Chondrocyte (in vitro differentiated cells): Measurements from ENCODE around the gene ABHD12. TPM values are rescaled to one million over a fixed set of nuclear protein-coding genes. Genes with fewer than 3 reads are reported as not detected.

ENCODE experiments used
- DNase-seq: peaks from one replicate; pipeline ENCODE4 v3.0.0; 2021; ENCODE audit warnings: mixed read lengths, low spot score
- H3K27ac Mint-ChIP-seq: one replicate; pipeline ENCODE4 v1.8.0; 2021; ENCODE audit warnings: mild to moderate bottlenecking, moderate library complexity, mixed read lengths; ENCODE audit not compliant: unreplicated experiment
- H3K27me3 Mint-ChIP-seq: 2 replicates; pipeline ENCODE4 v1.8.0; 2021; ENCODE audit warnings: low read depth, mixed read lengths
- H3K36me3 Mint-ChIP-seq: 2 replicates; pipeline ENCODE4 v1.8.0; 2021; ENCODE audit warnings: low read depth, mixed read lengths
- H3K4me1 Mint-ChIP-seq: 2 replicates; pipeline ENCODE4 v1.8.0; 2021; ENCODE audit warnings: low read depth, mild to moderate bottlenecking, mixed read lengths
- H3K4me3 Mint-ChIP-seq: one replicate; pipeline ENCODE4 v1.8.0; 2021; ENCODE audit warnings: mild to moderate bottlenecking, moderate library complexity, mixed read lengths; ENCODE audit not compliant: unreplicated experiment
- H3K9me3 Mint-ChIP-seq: 2 replicates; pipeline ENCODE4 v1.8.0; 2021; ENCODE audit warnings: low read depth, mixed read lengths
- total RNA-seq: library from RNA; stranded (reverse); gene quantifications from 3 replicates; pipeline ENCODE4 v1.2.1, GENCODE V29; 2021
- TF ChIP-seq, protein P1 (sequence below): fragments of 200-600 bp; sonication (generic); IDR thresholded peaks from 2 replicates; pipeline ENCODE4 v1.5.0; 2021; ENCODE audit warnings: antibody characterized with exemption, mild to moderate bottlenecking, moderate library complexity

The ABHD12 gene
- total RNA-seq, 1 donor from 2014 or later, result 49.4 TPM

DNA sequence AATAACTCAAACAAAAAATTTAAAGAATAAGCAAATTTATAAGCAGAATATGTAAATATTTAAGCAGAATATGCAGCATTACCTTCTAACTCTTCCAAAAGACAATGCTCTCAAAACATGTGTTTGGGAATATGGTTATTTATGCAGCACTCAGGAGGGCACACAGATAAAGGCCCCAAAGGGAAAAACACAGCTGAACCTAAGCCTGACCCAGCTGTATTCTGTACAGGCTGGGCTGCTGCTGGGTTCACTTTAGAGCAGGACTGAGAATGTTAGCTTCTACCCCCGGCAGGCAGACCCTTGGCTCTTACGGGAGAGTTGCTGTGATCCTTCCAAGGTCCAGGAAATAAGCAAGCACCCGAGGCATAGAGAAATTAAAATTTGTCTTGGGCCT lies 37.3 kb downstream of the ABHD12 start:
- Mint-ChIP-seq H3K27me3 (no peaks in the 10 kb centered on the region), H3K4me3 (no peak overlapping the region), H3K4me1 (peaks cover 11% of the 10 kb centered on the region), H3K27ac (no peak overlapping the region), H3K36me3 (no peaks in the 10 kb centered on the region), H3K9me3 (no peaks in the 10 kb centered on the region)
- DNase-seq, result no peak
- TF ChIP-seq, protein P1, sequence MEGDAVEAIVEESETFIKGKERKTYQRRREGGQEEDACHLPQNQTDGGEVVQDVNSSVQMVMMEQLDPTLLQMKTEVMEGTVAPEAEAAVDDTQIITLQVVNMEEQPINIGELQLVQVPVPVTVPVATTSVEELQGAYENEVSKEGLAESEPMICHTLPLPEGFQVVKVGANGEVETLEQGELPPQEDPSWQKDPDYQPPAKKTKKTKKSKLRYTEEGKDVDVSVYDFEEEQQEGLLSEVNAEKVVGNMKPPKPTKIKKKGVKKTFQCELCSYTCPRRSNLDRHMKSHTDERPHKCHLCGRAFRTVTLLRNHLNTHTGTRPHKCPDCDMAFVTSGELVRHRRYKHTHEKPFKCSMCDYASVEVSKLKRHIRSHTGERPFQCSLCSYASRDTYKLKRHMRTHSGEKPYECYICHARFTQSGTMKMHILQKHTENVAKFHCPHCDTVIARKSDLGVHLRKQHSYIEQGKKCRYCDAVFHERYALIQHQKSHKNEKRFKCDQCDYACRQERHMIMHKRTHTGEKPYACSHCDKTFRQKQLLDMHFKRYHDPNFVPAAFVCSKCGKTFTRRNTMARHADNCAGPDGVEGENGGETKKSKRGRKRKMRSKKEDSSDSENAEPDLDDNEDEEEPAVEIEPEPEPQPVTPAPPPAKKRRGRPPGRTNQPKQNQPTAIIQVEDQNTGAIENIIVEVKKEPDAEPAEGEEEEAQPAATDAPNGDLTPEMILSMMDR, result no peak

DNA sequence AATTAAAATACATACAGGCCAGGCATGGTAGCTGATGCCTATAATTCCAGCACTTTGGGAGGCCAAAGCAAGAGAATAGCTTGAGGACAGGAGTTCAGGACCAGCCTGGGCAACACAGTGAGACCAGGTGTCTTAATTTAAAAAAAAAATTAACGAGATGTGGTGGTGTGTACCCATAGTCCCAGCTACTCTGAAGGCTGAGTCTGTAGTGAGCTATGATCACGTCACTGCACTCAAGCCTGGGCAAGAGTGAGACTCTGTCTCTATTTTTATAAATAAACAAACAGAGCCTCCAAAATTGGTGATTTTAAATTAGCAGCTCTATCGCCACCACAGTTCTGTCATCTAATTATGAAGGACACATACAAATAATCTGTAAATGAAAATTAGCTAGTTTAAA lies 37.9 kb downstream of the ABHD12 start:
- no peaks in the 10 kb centered on the region for H3K9me3 Mint-ChIP-seq
- DNase-seq, result no peak
- H3K36me3 Mint-ChIP-seq, result no peaks in the 10 kb centered on the region
- peaks cover 11% of the 10 kb centered on the region for H3K4me1 Mint-ChIP-seq
- TF ChIP-seq, protein P1, result no peak
- no peaks in the 10 kb centered on the region for H3K27me3 Mint-ChIP-seq
- no peak overlapping the region for H3K27ac Mint-ChIP-seq
- H3K4me3 Mint-ChIP-seq, result no peak overlapping the region

DNA sequence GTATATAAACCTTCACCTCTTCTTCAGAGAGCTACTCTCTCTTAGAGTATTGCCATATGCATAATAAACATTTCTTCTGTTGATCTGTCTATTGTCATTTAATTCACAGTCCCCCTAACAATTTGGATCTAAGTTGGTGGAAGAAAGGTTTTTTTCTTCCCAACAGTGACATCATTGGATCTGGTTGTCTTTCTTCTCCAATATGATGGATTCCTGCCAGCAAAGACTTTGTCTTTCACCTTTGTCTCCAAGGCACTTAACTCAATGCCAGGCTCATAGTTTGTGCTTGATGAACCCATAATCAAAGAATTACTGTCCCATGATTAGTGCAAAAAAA lies 39.6 kb downstream of the ABHD12 start:
- Mint-ChIP-seq H3K4me1 (peaks cover 11% of the 10 kb centered on the region), H3K27ac (no peak overlapping the region), H3K27me3 (no peaks in the 10 kb centered on the region), H3K9me3 (no peaks in the 10 kb centered on the region), H3K4me3 (no peak overlapping the region), H3K36me3 (no peaks in the 10 kb centered on the region)
- no peak for DNase-seq
- TF ChIP-seq, protein P1, result no peak

DNA sequence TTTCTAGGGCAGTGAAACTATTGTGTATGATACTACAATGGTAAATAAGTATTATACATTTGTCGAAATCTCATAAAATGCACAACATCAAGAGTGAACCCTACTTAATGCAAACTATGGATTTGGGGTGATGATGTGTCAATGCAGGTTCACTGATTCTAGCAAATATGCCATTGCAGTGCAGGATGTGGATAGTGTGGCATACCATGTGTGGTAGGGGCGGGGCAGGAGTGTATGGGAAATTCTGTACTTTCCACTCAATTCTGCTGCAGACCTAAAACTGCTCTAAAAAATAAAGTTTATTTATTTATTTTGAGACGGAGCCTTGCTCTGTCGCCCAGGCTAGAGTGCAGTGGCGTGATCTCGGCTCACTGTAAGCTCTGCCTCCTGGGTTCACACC lies 44.3 kb downstream of the ABHD12 start:
- Mint-ChIP-seq H3K4me3 (no peak overlapping the region), H3K27me3 (no peaks in the 10 kb centered on the region), H3K4me1 (peaks cover 6% of the 10 kb centered on the region), H3K27ac (no peak overlapping the region), H3K36me3 (no peaks in the 10 kb centered on the region), H3K9me3 (no peaks in the 10 kb centered on the region)
- no peak for DNase-seq
- TF ChIP-seq, protein P1, result no peak

DNA sequence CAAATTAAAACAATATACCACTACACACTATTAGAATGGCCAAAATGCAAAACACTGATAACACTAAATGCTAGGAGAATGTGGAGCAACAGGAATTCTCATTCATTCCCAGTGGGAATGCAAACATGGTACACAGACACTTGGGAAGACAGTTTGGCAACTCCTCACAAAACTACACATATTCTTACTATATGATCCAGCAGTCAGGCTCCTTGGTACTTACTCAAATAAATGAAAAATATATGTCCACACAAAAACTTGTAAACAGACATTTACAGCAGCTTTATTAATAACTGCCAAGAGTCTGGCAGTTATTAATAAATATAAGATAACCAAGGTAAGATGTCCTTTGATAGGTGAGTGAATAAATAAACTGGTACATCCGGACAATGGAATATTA lies 44.9 kb downstream of the ABHD12 start:
- no peaks in the 10 kb centered on the region for H3K27me3 Mint-ChIP-seq
- TF ChIP-seq, protein P1, result no peak
- H3K27ac Mint-ChIP-seq, result no peak overlapping the region
- peaks cover 6% of the 10 kb centered on the region for H3K4me1 Mint-ChIP-seq
- DNase-seq, result no peak
- no peaks in the 10 kb centered on the region for H3K36me3 Mint-ChIP-seq
- no peaks in the 10 kb centered on the region for H3K9me3 Mint-ChIP-seq
- no peak overlapping the region for H3K4me3 Mint-ChIP-seq
